GM19043 (cell line): Measurements from ENCODE around the gene MAFG.

ENCODE experiments used
- ATAC-seq: cut with Tn5 transposase; IDR thresholded peaks from one replicate; pipeline ENCODE4 v1.9.1; 2021; ENCODE audit warnings: low read depth; ENCODE audit not compliant: unreplicated experiment

The MAFG gene

GRCh38 chr17:81940538-81941483 lies 13.3 kb upstream of the MAFG start:
- no peak for ATAC-seq

GRCh38 chr17:81939881-81940385 lies 12.4 kb upstream of the MAFG start:
- ATAC-seq = no peak

DNA sequence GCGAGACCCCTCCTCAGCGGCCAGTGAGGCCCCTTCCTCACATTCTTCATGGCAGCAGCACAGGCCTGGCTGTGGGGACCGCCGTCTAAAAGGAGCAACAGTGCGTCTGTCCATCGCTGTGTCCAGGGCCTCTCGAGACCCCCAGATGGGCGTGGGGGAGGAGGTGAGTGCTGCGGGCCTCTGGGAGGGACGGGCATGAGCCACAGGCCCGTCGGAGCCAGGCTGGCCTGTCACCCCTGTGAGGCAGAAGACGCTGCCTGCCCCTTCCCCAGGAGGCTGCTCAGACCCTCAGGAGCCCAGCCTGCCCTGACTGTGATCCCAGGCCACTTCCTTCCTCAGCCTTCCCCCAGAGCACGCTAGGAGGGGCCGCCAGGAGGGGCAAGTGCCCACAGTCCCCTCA lies 11.7 kb upstream of the MAFG start:
- no peak for ATAC-seq

DNA sequence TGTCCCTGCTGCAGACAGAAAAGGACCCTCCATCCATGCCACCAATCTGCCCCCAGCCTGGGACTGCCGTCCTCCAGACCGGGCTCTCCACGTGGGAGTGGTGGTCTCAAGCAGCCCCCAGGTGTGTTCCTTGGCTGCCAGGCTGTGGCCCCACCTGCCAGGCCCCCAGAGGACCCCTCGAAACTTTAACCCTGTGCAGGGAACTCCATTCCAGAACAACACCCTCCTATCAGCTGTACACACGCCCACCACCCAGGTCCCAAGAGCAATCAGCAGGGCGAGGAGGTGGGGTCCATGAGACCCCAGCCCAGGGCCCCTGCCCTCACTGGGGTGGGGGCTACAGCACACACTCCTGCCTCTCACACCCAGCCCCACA lies 8.2 kb upstream of the MAFG start:
- no peak for ATAC-seq

GRCh38 chr17:81934850-81935708 lies 7.5 kb upstream of the MAFG start:
- no peak for ATAC-seq

DNA sequence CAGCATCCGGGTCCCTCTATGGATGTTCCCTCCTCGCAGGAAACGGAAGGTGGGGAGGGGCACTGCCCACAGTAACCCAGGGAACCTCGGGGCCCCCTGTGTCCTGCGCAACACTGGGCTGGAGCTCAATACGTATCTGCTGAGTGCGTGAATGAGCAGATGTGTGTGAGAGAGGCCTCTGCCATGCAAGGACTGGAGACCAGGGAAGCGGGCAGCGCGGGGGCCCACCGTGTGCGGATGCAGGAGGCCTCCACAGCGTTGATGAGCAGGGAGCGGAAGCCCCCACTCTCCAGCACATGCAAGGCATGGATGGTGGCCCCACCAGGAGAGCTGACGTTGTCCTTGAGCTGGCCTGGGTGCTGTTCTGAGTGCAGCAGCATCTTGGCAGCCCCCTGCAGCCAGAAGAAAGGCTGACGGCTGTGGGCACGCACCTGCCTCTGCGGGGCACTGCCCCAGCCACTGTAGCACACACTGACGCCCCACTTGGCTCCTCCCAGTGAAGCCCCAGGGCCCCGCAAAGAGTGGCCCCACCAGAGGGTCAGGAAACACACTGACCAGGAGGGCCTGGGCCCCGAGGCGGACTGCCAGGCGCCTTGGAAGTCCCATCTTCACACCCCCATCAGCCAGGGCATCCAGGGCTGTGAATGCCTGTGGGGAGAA lies 6.7 kb upstream of the MAFG start:
- ATAC-seq = no peak

GRCh38 chr17:81933178-81933699 lies 5.7 kb upstream of the MAFG start:
- no peak for ATAC-seq

DNA sequence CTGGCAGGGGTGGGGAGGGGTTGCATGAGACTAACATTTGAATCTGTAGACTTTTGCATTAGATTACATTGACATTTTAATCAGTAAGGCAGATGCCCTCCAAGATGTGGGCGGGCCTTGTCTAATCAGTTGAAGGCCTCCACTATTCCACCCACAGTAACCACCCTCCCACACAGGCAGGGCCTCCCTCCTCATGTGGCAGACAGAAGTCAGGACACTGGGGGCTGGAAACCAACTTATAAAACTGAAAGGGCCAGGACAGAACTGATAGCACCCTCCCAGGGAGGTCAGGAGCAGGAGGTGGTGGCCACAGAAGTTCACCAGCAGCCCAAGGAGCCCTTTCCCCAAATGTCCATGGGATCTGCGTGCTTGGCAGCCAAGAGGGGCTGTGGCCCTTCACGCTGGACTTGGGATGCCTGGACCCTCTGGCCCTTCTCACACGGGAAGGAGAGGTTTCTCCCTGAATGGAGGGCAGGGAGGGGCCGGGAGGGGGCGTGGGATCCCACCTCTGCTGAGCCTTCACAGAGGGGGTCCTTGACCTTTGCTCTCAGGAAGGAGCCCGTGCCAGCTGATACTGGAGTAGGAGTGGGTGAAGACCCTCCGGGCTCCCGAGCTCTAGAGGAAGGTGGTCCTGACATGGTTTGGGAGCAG lies 4.9 kb upstream of the MAFG start:
- ATAC-seq = no peak

DNA sequence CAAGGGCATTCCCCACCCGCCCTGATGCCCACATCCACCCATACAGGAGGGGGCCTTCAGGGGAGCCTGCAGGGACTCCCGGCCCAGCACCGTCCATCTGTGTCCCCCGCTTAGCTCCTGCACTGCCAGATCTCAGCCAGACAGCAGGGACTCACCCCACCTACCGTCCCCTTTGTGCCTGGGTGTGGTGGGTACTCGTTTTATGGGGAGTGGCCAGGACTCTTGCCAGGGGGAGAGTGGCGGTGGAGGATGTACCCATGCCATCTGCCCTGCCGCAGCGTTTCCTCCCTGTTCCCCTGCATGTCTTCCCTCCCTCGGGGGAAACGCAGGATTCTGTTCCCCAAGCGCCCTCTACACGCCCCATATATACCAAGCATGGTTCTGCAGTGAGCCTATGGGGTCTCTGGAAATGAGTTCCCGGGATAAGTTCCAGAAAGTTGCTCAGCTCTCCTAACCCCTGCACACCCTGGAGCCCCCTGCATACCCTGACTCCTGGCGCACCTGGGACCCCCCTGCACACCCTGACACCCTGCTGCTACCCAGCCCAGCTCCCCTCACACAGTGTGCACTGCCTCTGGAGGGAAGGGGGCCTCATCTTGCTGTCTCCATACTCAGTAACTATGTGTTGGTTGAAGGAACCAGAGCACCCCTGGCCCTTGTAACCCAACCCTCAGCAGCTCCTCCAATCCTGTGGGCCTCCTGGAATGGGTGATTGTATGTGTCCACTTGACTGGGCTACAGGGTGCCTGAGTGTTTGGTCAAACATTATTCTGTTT lies 4.2 kb upstream of the MAFG start:
- no peak for ATAC-seq

GRCh38 chr17:81931189-81931556 lies 3.6 kb upstream of the MAFG start:
- ATAC-seq = no peak

GRCh38 chr17:81930142-81931125 lies 2.9 kb upstream of the MAFG start:
- ATAC-seq = no peak

- ATAC-seq = no peak
Measured at GRCh38 chr17:81929253-81930141, 2.0 kb upstream of the MAFG start.

- ATAC-seq = no peak
Measured at GRCh38 chr17:81928544-81929252, 1.2 kb upstream of the MAFG start.

DNA sequence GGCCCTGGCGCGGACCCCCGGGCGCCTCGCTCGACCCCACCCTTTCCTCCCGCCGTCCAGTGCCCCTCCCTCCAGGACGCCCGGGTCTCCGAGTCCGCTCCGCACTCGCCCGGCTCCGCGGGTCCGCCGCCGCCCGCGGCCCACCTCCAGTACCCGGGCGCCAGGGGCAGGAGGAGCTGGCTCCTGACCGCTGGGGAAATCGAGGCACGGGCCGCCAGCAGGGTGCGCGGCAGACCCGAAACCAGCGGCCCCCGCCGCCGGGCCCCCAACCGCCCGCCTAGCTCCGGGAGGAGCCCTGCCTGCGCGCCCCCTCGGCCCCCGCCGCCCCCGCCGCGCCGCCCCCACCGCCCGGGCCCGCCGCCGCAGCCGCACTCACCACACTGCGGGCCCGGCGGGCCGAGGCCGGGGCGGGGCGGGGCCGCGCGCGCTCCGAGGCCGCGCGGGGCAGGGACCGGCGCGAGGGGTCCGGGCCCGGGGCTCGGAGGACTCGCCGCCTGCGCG lies 333 bp downstream of the MAFG start:
- no peak for ATAC-seq

- no peak for ATAC-seq
Measured at GRCh38 chr17:81926451-81927151, 934 bp downstream of the MAFG start.
